Measurements from ENCODE around the gene DCC.

DCC gene

DNA sequence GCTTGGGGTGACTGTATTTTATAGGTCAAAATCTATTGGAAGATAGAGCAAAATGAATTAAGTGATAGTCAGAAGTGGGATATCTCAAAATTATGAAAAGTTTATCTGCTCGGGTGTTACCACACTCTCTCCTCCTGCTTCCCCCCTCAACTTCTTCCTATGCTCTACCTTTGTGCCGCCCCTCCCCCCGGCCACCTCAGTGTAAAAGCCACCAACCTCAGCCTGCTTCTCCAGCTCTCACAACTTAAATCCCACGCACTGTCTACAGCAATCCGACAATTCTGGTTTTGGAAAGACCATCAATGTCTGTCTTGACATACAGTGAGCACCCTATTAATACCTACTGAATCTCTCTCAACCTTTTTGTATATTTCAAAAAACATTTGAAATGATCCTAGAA lies 164.6 kb downstream of the DCC start:
- H3K27ac ChIP-seq: no peak overlapping the region
- no peak for DNase-seq (ENCODE audit: low spot score)
- TF ChIP-seq, protein P1, sequence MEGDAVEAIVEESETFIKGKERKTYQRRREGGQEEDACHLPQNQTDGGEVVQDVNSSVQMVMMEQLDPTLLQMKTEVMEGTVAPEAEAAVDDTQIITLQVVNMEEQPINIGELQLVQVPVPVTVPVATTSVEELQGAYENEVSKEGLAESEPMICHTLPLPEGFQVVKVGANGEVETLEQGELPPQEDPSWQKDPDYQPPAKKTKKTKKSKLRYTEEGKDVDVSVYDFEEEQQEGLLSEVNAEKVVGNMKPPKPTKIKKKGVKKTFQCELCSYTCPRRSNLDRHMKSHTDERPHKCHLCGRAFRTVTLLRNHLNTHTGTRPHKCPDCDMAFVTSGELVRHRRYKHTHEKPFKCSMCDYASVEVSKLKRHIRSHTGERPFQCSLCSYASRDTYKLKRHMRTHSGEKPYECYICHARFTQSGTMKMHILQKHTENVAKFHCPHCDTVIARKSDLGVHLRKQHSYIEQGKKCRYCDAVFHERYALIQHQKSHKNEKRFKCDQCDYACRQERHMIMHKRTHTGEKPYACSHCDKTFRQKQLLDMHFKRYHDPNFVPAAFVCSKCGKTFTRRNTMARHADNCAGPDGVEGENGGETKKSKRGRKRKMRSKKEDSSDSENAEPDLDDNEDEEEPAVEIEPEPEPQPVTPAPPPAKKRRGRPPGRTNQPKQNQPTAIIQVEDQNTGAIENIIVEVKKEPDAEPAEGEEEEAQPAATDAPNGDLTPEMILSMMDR (conservative IDR thresholded peaks at IDR 0.05; ENCODE audit: low read depth): no peak
- ChIA-PET POLR2A (ENCODE audit: low non-redundant PET) (no interaction called here), CTCF (no interaction called here)

DNA sequence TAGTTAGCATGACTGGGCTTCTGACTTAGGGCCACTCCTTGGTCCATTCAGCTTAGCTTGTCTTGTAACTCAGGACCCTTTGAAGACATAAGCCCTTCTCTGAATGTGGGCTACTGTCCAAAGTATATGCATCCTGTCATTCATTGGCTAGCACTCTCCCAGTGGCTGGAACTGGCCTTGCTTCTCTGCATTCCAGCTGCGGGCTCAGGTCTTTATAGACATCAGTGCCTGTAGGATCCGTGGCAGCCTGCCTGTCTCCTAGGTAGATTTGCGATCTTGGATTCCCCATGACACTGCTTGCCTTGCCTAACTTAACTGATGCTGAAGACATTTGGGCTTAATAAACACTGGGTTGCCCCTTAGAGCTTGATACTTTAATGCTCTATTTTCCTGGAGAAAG lies 170.1 kb downstream of the DCC start:
- POLR2A ChIA-PET (ENCODE audit: low non-redundant PET): interaction anchor here (0.5 kb wide), 1 partner anchor 9 kb away, joined by 3 read pairs; no protein-coding TSS in a partner anchor
- no peak for DNase-seq (ENCODE audit: low spot score)
- CTCF ChIA-PET: no interaction called here
- H3K27ac ChIP-seq: no peak overlapping the region
- TF ChIP-seq, protein P1 (conservative IDR thresholded peaks at IDR 0.05; ENCODE audit: low read depth): no peak

DNA sequence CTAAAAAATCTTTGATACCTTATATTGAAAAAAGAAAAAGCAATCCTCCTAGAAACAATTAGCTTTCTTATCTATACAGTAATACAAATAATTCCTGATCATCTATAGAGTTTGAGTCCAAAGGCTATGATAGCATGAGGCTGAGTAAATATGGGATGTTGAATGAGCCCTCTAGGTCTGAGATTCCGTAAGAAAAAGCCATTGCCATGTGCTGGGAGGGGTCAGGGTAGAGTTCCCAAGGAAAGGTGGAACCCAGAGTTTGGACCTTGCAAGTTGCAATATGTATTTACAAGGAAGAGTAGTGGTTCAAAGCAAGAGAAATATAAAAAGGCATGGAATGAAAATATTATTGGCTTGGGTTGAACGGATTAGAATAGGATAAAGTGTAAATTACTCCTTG lies 178.1 kb downstream of the DCC start:
- DNase-seq (ENCODE audit: low spot score): no peak
- no peak overlapping the region for H3K27ac ChIP-seq
- TF ChIP-seq, protein P1 (conservative IDR thresholded peaks at IDR 0.05; ENCODE audit: low read depth): no peak
- POLR2A ChIA-PET (ENCODE audit: low non-redundant PET): no interaction called here
- CTCF ChIA-PET: no interaction called here

DNA sequence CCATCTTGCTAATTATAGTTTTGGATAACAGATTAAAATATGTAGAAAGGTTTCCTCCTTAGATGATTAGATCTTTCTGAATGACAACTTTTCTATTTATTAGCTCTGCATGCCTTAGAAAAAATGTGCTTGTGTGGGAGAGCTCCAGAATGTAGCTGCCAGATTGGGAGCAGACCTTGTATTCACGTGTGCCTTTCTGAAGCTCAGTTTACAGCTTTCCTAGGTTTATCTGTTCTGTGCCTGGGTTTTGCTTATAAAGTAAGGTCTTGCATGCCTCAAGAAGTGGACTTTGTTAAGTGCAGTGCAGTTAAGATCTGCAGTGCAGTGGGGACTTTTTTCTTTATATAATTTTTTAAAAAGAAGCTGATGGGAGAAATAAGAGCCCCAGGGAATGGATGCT lies 179.0 kb downstream of the DCC start:
- DNase-seq (ENCODE audit: low spot score): no peak
- ChIA-PET CTCF (no interaction called here), POLR2A (ENCODE audit: low non-redundant PET) (interaction anchor here (0.6 kb wide), 1 partner anchor 8 kb away, joined by 3 read pairs; no protein-coding TSS in a partner anchor)
- TF ChIP-seq, protein P1 (conservative IDR thresholded peaks at IDR 0.05; ENCODE audit: low read depth): no peak
- H3K27ac ChIP-seq: no peak overlapping the region

DNA sequence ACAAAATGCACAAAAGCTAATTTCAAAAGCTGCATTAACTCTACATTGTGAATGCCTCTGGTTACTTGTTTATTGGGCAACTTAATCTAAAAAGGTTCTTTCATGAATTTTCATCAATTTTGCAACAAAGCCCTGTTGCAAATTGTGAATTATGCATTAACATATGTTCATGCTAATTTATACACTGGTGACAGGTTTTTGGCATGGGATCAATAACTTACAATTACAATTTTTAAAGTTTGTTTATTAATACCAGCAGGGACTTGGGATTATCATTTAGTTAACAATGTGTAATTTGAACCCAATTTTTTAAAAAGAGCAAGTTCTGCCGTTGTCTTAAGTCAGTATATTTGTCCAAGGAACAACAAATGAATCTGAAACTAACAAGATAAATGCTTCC lies 183.6 kb downstream of the DCC start:
- H3K27ac ChIP-seq: no peak overlapping the region
- ChIA-PET CTCF (no interaction called here), POLR2A (ENCODE audit: low non-redundant PET) (no interaction called here)
- DNase-seq (ENCODE audit: low spot score): no peak
- TF ChIP-seq, protein P1 (conservative IDR thresholded peaks at IDR 0.05; ENCODE audit: low read depth): no peak

DNA sequence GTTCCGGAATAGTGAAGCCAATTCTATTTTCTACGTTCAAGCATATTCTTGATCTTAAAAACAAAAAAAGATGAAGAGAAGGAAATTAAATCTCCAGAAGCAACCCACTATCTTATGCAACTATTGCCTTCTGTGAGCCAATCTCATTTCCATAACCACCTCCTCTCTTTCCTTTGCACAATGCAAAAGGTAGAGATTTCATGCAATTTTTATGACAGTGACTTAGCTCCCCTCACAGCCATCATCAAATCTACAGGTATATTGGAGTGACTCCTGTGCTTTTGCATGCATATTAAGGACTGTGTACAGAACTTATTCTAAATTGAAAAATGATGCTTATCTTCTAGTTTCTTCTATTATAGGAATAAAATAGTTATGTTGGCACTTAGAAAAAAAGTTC lies 191.8 kb downstream of the DCC start:
- DNase-seq (ENCODE audit: low spot score): no peak
- TF ChIP-seq, protein P1 (conservative IDR thresholded peaks at IDR 0.05; ENCODE audit: low read depth): no peak
- CTCF ChIA-PET: no interaction called here
- H3K27ac ChIP-seq: no peak overlapping the region
- POLR2A ChIA-PET (ENCODE audit: low non-redundant PET): no interaction called here

DNA sequence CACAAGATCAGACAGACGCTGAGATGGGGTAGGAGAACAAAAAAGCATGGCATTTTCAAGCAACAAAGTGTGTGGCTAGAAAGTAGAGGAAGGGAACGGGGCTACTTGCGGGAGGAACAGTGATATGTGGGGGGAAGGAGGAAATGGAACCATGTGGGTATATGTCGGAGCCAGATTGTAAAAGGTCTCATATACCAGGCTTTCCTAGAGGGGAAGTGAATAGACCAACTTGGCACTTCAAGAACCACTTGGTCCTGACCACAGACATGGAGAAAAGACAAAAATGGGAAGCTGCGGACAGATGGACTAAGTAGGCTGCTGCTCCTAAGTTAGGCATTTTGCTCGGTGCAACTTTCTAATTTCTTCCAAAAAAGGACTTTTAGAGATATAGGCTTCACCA lies 196.0 kb downstream of the DCC start:
- no peak for DNase-seq (ENCODE audit: low spot score)
- no peak overlapping the region for H3K27ac ChIP-seq
- POLR2A ChIA-PET (ENCODE audit: low non-redundant PET): no interaction called here
- TF ChIP-seq, protein P1 (conservative IDR thresholded peaks at IDR 0.05; ENCODE audit: low read depth): no peak
- CTCF ChIA-PET: no interaction called here

Data from RWPE1 (cell line).